GM18511 (cell line): ENCODE measurements around the gene MAS1.
A peak's percentile ranks its signal among the peaks of the same experiment; 100 is the strongest.

Experiments
- ATAC-seq: cut with Tn5 transposase; IDR thresholded peaks from one replicate; pipeline ENCODE4 v1.9.1; 2021; ENCODE audit warnings: mild to moderate bottlenecking, moderate library complexity; ENCODE audit not compliant: unreplicated experiment

The MAS1 gene

DNA sequence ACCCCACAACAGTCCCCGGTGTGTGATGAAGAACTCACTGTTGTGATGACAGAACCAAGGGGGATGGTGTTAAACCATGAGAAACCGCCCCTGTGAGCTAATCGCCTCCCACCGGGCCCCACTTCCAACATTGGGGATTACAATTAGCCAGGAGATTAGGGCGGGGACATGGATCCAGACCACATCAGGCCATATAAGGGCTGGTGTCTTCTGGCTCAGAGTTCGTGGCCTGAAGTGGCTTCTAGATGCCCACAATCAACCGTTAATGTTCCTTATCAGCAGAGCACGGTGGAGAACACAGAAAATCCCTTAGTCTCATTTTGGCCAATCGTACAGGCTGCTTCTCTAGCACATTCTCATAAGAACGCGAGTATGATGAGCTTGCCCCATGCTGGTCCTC, 10.9 kb upstream of the MAS1 start:
- no peak for ATAC-seq

DNA sequence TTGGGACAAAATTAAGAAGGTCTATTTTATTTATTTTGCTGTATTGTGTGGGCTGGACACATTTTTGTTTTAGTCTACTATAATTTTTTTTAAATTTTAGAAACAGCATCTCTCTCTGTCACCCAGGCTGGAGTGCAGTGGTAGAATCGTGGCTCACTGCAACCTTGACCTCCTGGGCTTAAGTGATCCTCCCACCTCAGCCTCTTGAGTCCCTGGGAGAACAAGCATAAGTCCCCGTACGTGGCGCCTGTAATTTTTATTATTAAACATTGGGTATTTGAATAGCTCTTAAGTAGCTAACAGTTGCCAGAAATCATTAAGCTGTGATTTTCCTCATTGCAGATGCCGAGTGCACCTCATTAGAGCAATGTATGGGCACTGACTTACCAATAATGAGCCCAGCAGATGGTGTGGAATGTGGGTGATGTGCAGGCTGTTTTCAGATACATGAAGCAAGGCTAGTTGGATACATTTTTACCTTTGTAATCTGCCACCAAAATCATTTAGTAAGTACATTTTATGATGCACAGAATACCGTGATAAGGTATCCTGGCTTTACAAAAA, 10.3 kb upstream of the MAS1 start:
- ATAC-seq: no peak

DNA sequence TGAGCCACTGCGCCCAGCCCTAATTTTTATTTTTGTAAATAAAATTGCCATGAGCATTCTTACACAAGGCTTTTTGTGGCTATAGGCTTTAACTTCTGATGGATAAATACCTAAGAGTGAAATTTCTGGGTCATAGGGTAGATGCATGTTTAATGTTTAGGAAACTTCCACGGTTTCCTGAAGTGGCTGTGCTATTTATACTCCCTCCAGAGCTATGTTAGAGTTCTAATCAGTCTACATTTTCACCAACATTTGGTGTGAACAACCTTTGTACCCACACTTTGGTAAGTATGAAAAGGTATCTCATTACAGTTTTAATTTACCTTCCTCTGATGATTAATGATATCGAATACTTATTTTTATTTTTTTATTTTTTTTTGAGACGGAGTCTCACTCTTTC, 6.1 kb upstream of the MAS1 start:
- ATAC-seq: no peak

DNA sequence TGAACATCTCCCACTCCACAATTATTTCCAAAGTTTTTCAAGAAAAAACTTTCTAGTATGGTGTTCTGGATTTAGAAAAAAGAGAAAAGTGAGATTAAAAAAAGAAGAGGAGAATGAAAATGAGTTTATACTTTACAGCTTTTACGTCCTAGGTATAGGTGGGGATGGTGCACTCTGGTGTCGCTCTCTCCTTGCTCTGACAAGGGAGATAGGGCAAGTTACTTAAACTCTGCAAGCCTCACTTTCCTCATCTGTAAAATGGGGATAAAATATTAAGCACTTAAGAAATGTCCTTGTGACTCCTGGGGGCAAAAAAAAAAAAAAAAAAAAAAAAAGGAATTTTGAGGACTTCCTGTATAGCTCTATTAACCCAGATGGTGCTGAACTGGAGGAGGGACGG, 4.5 kb upstream of the MAS1 start:
- no peak for ATAC-seq

DNA sequence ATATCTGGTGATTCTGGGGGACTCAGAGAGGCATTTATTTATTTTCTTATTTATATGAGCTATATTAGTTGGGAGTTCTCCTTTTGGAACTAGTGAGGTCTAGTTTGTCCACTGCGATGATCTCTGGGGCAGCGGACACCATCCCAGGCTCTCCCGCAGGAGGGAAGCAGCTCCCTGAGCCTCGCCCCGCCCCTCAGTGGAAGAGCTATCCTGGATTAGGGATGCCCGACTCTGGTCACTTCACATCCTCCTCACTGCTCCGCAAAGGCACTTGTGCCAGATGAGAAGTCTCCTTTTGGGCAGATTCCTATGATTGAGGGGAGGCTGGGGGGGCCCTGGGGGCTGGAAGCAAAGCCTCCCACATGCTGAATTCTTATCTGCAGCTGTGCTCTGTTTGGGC, 3.6 kb upstream of the MAS1 start:
- ATAC-seq: no peak

DNA sequence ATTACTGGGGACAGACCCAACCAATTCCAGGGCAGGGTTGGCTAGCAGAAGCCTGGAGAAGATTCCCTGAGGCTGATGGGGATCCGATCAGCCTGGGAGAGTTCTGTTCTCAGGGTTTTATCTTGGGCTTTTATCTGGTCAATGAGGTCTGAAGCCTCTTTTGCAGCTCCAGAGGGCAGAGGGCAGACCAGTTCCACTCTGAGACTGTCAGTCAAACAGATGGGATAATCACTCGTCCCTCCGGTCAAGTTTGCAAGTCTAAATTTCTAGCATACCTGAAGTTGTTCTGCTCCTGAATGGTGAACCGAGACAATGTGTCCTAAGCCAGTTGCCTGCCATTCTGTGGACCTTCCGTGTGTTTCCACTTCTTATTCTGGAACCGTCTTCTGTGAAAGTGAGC, 3.0 kb upstream of the MAS1 start:
- no peak for ATAC-seq

DNA sequence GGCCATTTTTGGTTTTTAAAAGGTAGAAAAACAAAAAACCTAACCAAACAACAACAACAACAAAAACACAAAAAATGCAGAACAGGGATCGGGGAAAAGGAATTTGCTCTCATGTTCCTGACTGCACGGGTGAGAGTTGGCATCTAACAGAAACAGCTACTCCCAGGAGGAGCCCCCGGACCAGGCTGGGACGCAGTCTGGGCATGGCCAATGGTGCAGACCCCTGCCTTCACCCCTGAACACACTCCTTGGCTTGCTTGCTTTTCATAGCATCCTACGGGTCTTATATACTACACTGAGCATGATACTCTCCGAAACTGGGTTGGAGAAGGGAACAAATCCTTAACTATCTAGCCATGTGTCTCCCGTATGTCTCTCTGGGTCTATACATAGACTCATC, 587 bp upstream of the MAS1 start:
- no peak for ATAC-seq

DNA sequence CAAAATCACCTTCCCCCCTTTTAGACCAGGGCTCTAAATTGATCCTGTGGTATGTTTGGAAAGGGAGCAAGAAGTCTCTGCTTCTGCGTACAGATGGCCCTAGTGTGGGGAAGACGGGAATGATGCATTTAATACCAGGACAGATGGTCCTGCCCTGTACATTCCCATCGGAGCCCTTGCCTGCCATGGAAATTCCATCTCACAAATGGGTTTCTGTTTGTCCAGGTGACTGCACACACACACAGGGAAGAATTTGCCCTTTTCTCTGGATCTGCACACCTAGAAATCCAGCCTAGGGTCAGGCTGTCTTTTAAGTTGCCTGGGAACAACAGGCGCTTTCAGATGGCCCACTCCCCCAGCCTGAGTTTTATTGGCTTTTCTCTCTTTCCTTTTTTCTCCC, 1.3 kb downstream of the MAS1 start:
- no peak for ATAC-seq

DNA sequence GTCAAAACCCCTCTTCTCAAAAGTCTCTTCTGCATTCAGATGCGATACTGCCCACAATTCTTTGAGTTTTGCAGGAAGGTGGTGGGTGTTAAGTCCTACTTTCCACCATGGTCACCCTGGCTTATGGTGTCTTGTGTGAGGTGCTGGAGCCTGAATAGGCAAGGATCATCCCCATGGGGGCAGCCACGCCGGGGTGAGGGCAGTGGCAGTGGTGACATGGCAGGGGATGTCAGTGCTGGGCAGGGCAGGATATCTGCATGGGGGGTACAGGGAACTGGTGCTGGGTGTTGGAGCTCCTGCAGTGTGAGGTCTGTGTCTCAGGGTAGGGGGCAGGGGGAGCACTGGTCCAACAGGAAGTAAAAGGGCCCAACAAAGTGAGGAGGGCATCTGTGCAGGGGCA, 2.3 kb downstream of the MAS1 start:
- ATAC-seq: no peak

DNA sequence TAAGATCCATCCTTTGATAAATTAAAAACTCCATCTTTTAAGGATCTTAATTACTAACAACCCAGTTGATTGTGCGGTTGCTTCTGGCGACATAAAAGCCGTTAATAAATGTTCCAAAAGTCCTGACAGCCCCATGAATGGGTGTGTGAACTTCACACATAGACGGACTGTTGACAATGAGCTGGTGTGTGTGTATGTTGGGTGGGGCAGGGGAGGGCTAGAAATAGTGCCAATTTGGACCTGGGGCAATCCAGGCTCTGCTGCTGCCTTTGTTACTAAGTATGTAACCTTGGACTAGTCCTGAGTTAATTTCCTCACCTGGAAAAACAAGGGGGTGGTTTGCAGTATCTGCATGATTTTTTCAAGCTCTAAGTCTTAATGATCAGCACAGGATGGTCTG, 4.2 kb downstream of the MAS1 start:
- ATAC-seq: no peak

DNA sequence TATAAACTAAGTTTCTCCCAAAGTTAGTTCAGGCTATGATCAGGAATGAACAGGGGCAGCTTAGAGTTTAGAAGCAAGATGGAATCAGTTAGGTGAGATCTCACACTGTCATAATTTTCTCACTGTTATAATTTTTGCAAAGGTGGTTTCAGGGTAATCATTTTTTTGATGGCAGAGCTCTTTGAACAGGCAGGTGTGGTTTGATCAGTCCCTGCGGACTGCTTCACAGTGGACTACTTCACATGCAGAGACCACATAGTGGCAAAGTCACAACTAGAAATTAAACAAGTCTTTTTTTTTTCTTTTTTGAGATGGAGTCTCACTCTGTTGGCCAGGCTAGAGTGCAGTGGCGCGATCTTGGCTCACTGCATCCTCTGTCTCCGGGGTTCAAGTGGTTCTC, 6.8 kb downstream of the MAS1 start:
- ATAC-seq: no peak

DNA sequence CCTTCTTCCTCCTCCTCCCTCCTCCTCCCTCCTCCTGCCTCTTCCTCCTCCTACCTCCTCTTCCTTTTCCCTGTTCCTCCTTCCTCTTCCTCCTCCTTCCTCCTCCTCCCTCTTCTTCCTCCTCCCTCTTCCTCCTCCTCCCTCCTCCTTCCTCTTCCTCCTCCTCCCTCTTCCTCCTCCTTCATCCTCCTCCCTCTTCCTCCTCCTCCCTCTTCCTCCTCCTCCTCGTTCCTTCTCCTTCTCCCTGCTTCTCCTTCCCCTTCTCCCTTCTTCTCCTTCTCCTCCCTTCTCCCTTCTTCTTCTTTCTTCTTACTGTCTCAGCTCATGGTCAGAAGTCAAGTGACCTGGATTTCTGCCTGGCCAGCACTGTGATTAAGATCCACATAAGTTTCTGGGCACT, 7.7 kb downstream of the MAS1 start:
- ATAC-seq: no peak

DNA sequence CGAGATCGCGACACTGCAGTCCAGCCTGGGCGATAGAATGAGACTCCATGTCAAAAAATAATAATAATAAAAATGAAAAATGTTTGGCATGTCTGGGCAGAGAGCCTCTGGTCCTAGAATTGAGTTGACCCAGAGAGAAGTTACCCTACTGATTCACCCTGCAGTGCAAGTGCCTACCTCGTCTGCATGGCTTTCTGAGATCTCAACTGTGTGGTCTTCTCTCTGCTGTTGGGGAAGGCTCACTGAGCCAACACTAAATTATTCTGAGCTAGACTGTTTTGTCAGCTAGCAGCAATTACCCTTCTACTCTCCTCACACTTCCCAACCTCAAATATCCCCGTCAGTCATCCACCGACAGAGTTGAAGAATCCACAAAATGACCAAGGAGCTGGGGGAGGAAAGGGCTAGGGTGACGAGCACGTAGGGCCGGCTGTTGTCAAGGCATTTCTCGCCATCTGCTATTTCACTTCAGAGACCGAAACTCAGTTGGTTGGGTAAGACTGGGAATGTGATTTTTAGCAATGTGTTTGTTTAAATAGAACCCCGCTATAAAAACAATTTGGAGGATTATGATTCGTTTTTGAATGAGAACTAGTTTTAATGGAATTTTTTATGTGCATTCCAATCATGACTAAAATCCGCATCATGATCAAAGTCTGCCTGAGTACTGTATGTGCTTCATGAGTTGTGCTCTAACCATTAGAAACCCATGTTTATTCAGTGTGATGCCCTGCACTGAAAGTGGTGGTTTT, 9.4 kb downstream of the MAS1 start:
- ATAC-seq: no peak

DNA sequence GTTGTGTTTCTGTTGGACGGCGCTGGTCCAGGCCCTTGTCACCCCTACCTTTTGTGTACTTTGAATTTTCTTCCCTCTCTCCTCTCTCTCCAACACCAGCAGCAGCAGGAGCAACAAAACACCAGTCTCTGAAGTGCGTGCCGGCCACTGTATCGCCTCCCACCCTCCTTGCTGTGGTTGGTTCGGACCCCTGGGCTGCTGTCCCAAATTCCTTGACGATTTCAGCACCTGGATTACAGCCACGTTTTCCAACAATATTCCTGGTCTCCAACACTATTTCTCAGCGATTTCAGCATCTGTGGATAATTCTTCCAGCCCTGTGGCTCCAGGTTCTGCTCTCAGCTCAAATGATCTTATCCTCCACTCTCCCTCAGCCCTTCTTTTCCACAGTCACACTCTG, 11.8 kb downstream of the MAS1 start:
- no peak for ATAC-seq

DNA sequence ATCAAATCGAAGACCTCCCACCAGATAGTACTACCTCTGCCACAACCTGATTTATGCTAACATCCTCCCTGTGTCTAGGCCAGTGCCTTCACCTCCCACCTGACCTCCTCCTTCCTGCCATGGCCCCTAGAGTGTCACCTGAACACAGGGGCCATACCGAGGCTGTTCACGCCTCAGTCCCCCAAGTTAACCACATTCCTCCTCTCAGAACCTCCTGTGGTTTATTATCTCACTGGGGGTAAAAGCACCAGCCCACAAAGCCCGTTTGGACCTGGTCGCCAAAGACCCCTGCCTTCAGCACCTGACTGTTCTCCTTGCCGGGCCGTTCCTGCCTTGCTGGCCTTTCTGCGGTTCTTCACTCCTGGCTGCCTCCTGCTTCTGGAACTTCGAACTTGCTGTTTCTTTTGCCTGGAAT, 13.7 kb downstream of the MAS1 start:
- peak; percentile 80 for ATAC-seq

DNA sequence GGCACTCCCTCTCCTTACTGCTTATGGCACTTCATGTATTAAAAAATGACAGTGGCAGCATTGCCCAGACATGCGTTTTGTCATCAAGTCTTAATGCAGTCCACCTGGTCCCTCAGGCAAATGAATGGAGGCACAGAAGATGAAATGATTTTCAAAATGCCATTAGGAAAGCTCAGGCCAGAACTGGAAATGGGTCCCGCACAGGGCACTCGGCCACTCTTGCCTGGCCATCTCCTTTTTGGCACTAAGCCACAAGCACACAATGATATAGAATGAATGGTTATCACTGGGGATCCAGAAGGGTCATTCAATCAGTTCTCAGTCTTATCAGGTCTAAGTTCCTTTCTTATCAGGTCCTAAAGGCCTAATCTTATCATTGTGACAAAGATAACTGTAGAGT, 15.6 kb downstream of the MAS1 start:
- ATAC-seq: no peak

DNA sequence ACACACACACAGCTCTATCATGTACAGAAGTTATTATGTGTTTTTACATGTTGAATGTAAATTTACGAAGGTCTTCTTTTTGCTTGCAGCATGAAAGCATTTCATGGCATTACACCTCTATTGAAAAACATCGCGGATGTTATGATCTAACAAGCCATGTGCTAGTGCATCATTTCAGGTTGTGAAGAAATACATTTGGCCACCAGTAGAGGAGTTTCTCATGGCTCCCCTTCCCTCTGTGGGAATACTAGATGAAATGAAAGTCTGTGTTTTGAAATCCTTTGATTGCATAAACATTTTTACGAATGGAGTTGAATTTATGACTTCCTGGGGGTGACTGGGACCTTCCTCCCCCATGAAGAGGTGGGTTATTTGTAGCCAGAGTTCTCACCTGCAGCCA, 17.7 kb downstream of the MAS1 start:
- ATAC-seq: no peak

DNA sequence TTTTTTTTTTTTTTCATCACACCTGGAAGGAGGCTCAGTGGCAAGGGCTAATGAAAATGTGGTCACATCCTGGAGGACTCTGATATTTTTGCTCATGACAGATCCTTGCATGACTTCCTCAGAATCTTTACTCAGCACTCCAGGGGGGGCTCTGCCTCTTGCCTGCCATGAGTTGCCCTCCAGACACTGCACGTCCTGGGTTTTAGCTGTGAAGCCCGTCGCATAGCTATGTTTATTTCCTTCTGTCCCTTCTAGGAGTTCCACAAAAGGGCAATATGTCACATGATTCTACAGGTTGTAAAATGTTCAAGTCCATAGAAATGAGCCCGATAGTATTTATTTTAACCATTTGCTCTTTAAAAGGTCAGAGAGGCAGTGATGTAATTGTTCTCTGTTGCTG, 18.2 kb downstream of the MAS1 start:
- no peak for ATAC-seq

DNA sequence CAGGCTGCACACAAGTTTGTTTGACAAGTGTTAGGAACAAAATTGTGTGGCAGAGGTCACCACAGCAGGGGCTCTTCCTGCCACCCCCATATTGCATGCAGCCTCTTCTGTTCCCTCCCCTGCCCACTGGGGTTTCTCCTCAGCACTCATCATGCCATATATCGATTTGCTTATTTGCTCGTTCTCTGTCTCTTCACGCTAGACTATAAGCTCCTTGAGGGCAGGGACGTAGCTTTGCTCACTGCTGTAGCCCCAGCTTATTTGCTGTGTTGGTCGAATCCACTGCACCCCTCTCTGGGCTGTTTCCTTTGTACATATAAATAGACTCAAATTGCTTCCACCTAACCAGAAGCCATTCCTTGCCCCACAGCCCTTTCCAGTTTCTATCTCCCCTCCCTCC, 19.6 kb downstream of the MAS1 start:
- no peak for ATAC-seq

DNA sequence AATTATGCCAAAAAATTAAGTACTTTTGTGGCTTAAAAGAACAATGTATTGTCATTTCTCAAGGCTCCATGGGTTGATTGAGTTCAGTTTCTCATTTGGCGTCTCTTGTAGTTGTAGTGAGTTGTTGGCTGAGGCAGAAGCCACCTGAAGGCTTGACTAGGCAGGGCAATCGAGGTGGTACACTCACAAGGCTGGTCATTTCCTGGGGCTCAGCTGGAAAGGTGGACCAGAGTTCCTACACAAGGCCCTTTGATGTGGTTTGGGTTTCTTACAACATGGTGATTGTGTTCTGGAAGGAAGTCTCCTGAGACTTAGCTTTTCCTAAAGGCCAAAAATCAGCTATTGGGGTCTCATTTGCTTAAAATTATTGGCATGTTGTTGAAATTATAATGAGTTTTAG, 22.6 kb downstream of the MAS1 start:
- ATAC-seq: no peak

DNA sequence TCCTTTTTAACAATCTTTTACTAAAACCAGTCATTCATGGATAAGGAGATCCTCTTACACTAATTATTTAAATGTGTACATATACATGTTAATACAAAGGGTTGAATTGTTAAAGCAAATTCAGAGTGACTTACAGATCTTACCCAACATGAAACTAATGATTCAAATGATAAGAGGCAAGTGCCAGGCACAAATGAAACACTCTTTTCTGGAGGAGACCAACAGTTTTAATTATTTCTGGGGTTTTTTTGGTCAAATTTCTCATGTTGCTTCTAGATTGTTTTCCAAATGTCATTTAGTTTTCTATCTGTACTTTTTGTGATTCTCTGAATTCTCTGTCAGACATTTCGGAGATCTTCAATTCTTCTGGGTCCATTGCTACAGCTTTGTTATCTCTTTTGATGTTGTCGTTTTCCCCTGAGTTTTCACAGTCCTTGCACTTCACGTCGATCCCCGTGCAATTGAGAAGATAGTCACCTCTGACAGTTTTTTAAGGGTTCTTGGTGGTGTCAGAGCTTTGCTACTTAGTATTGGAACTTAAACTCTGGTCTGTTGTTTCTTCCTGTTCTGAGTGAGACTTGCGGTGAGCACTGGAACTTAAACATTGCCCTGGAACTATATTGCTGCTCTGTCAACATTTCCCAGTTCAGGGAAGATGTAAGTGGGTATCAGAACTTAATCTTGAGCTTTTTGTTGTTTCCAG, 23.2 kb downstream of the MAS1 start:
- no peak for ATAC-seq

DNA sequence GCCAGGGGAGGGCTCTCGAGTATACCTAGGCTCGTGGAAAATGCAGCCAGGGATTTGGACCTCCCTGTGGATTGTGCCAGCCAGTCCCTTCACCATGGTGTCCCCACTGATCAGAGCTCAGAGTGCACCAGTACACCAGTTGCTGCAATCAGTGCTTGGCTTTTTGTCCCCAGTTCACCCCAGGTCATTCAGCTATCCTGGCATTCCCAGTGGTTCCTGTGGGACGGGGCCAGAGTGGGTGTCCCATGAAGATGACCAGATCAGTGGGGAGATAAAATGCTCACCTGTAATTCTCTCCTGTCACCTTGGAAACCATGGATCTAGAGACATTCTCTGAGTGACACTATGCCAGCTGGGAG, 23.8 kb downstream of the MAS1 start:
- no peak for ATAC-seq

DNA sequence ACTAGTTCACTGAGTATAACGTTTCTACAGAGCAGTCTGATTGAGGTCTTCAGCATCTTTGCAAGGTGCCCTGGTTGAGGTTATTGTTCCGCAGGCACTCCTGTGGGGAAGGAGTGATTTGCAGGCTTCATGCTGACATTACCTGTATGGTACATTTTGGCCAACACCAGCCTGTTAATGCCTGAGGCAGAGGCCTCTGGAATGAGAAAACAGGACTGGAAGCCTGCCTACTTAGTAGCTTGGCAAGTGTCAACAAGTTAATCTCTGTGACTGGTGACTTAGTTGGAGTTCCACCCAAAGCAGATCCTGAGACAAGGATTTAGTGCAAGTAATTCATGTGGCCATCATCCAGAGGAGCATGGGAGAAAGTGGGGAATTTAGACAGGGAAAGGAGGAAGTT, 24.6 kb downstream of the MAS1 start:
- ATAC-seq: no peak
